ENCODE measurements around the gene TMCO4. TPM values are rescaled to one million over a fixed set of nuclear protein-coding genes. Genes with fewer than 3 reads are reported as not detected.
"Not testable (repeated sequence)": the region's sequence is repeated elsewhere in the genome, so short reads cannot be mapped to it uniquely, and the experiment has no call there.

The TMCO4 gene
- total RNA-seq, 1 donor from 2014 or later = 5.8 TPM

- no peak for DNase-seq
Measured at GRCh38 chr1:19636065-19636464, 163.7 kb downstream of the TMCO4 start.

- DNase-seq = no peak
Measured at GRCh38 chr1:19635646-19636045, 164.1 kb downstream of the TMCO4 start.

GRCh38 chr1:19635064-19635463 is 164.7 kb downstream of the TMCO4 start:
- DNase-seq = not testable (repeated sequence)

GRCh38 chr1:19633106-19633505 is 166.6 kb downstream of the TMCO4 start:
- DNase-seq = no peak

Other genes starting within 250 kb of the TMCO4 start
- gene NBL1, start 155.6 kb downstream of the TMCO4 start, total RNA-seq = 29.5 TPM
- not detected for gene HTR6, start 135.0 kb downstream of the TMCO4 start, total RNA-seq
- not detected for gene RNF186, start 15.4 kb upstream of the TMCO4 start, total RNA-seq
- gene OTUD3, start 82.5 kb upstream of the TMCO4 start, total RNA-seq = 6.8 TPM
- gene PLA2G2E, start 123.7 kb upstream of the TMCO4 start, total RNA-seq = not detected
- gene PLA2G2A, start 179.7 kb upstream of the TMCO4 start, total RNA-seq = 1.7 TPM